OCI-LY3 (cell line): ENCODE results near the gene EIF2S2.

ENCODE experiments used
- H2AFZ ChIP-seq: fragments of 200-600, 300-600 bp; shearing (Covaris generic); 2 replicates; pipeline ENCODE4 v1.6.0; 2014; ENCODE audit warnings: antibody characterized with exemption, low read depth, low read length
- H3K27ac ChIP-seq: fragments of 200-600, 300-600 bp; sonication (generic); 2 replicates; pipeline ENCODE4 v1.5.1; 2014; ENCODE audit warnings: mild to moderate bottlenecking, low read length, moderate library complexity, mixed read lengths
- H3K27me3 ChIP-seq: fragments of 200-600, 300-600 bp; sonication (generic); 2 replicates; pipeline ENCODE4 v1.6.1; 2014; ENCODE audit warnings: low read depth, low read length, mixed read lengths
- H3K36me3 ChIP-seq: fragments of 200-600, 300-600 bp; sonication (generic); replicated peaks from 2 replicates; pipeline ENCODE3; 2014; ENCODE audit warnings: low read depth, low read length, mixed read lengths
- H3K4me1 ChIP-seq: fragments of 300-600, 200-600 bp; sonication (generic); 2 replicates; pipeline ENCODE4 v1.6.1; 2014; ENCODE audit warnings: low read length, mixed read lengths
- H3K4me2 ChIP-seq: fragments of 200-600, 300-600 bp; sonication (generic); 2 replicates; pipeline ENCODE4 v1.6.1; 2014; ENCODE audit warnings: low read length, mixed read lengths
- H3K4me3 ChIP-seq: fragments of 300-600, 200-600 bp; sonication (generic); 2 replicates; pipeline ENCODE4 v1.5.1; 2014; ENCODE audit warnings: antibody characterized with exemption, mild to moderate bottlenecking, low read length, moderate library complexity
- H3K79me2 ChIP-seq: fragments of 300-600, 200-600 bp; shearing (Covaris generic); 2 replicates; pipeline ENCODE4 v1.6.1; 2014; ENCODE audit warnings: mild to moderate bottlenecking, low read length, mixed read lengths
- H3K9ac ChIP-seq: fragments of 300-600, 200-600 bp; shearing (Covaris generic); 2 replicates; pipeline ENCODE4 v1.6.0; 2014; ENCODE audit warnings: mild to moderate bottlenecking, low read length, moderate library complexity
- H3K9me3 ChIP-seq: fragments of 200-600, 300-600 bp; shearing (Covaris generic); 2 replicates; pipeline ENCODE4 v1.6.1; 2014; ENCODE audit warnings: low read length, mixed read lengths; ENCODE audit not compliant: insufficient read depth
- H4K20me1 ChIP-seq: fragments of 200-600, 300-600 bp; sonication (generic); 2 replicates; pipeline ENCODE4 v1.6.1; 2016; ENCODE audit warnings: low read length, mixed read lengths; ENCODE audit not compliant: insufficient read depth
- CTCF ChIP-seq: fragments of 200-600, 300-600 bp; sonication (generic); IDR thresholded peaks from 2 replicates; pipeline ENCODE4 v1.5.1; 2014; ENCODE audit warnings: antibody characterized with exemption, low read length, low read depth
- EZH2phosphoT487 ChIP-seq: fragments of 200-600 bp; shearing (Covaris generic); IDR thresholded peaks from 2 replicates; pipeline ENCODE4 v1.6.1; 2018; ENCODE audit warnings: antibody characterized with exemption, mixed run types, low read depth

EIF2S2 gene

GRCh38 chr20:34122274-34122980, 10.4 kb upstream of the EIF2S2 start:
- Histone ChIP-seq H4K20me1 (no peaks in the 10 kb centered on the region), H3K27ac (no peak overlapping the region), H2AFZ (no peak overlapping the region), H3K79me2 (no peaks in the 10 kb centered on the region), H3K9me3 (no peaks in the 10 kb centered on the region), H3K4me3 (no peak overlapping the region), H3K27me3 (peaks cover 25% of the 10 kb centered on the region), H3K4me2 (no peak overlapping the region), H3K4me1 (peaks cover 12% of the 10 kb centered on the region), H3K9ac (no peak overlapping the region), H3K36me3 (no peaks in the 10 kb centered on the region)
- TF ChIP-seq EZH2phosphoT487 (no peak), CTCF (no peak)

- Histone ChIP-seq H4K20me1 (no peaks in the 10 kb centered on the region), H2AFZ (no peak overlapping the region), H3K27me3 (peaks cover 19% of the 10 kb centered on the region; the same call in 1 of the 2 replicates), H3K9ac (no peak overlapping the region), H3K4me1 (peaks cover 12% of the 10 kb centered on the region), H3K27ac (no peak overlapping the region), H3K36me3 (no peaks in the 10 kb centered on the region), H3K4me3 (no peak overlapping the region), H3K9me3 (no peaks in the 10 kb centered on the region), H3K79me2 (no peaks in the 10 kb centered on the region), H3K4me2 (no peak overlapping the region)
- TF ChIP-seq EZH2phosphoT487 = no peak
- no peak for TF ChIP-seq CTCF
Observed at GRCh38 chr20:34120213-34120612, 8.2 kb upstream of the EIF2S2 start.

GRCh38 chr20:34115232-34115631, 3.2 kb upstream of the EIF2S2 start:
- Histone ChIP-seq H3K9me3 (no peaks in the 10 kb centered on the region), H2AFZ (no peak overlapping the region), H4K20me1 (peaks cover 11% of the 10 kb centered on the region), H3K36me3 (peaks cover 9% of the 10 kb centered on the region), H3K4me1 (peaks cover 6% of the 10 kb centered on the region), H3K4me2 (no peak overlapping the region), H3K79me2 (peaks cover 21% of the 10 kb centered on the region), H3K27me3 (peaks cover 18% of the 10 kb centered on the region; the same call in 1 of the 2 replicates), H3K4me3 (no peak overlapping the region), H3K27ac (no peak overlapping the region), H3K9ac (no peak overlapping the region)
- TF ChIP-seq EZH2phosphoT487 (no peak), CTCF (no peak)

- no peak overlapping the region for H3K4me2 ChIP-seq
- H3K27me3 ChIP-seq = peaks cover 14% of the 10 kb centered on the region; the same call in 1 of the 2 replicates
- peaks cover 9% of the 10 kb centered on the region for H3K4me1 ChIP-seq
- H3K9me3 ChIP-seq = no peaks in the 10 kb centered on the region
- no peak overlapping the region for H3K4me3 ChIP-seq
- peaks cover 12% of the 10 kb centered on the region for H3K36me3 ChIP-seq
- H3K9ac ChIP-seq = no peak overlapping the region
- H4K20me1 ChIP-seq = peaks cover 15% of the 10 kb centered on the region
- H2AFZ ChIP-seq = no peak overlapping the region
- no peak overlapping the region for H3K27ac ChIP-seq
- TF ChIP-seq CTCF (no peak), EZH2phosphoT487 (no peak)
- peaks cover 25% of the 10 kb centered on the region for H3K79me2 ChIP-seq
Observed at GRCh38 chr20:34114809-34115208, 2.8 kb upstream of the EIF2S2 start.
